Inflammatory macrophage (primary cell): ENCODE measurements around the gene CTNNA2.

ENCODE experiments used
- DNase-seq, 2 donors: peaks; one replicate each; pipeline ENCODE4 v3.0.0-alpha.2; 2020 to 2022

The CTNNA2 gene

DNA sequence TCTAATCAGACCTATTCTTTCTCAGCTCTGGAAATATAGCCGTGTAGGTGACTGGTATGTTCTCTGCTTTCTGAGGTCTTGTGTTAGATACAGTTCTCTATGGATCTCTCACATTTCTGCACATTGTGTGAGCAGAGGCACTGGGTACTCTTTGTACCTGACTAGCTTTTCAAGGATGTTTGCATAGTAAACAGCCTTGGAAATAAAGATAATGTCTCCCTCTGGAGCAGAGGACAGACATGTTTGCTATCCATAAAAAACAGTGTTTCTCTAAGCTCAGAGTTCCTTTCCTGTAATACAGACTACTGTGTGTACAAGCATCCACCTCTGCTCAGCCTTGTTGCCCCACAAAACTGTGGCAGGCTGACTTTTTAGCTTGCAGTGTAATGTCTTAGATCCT, 279.2 kb downstream of the CTNNA2 start:
- DNase-seq, result no peak

DNA sequence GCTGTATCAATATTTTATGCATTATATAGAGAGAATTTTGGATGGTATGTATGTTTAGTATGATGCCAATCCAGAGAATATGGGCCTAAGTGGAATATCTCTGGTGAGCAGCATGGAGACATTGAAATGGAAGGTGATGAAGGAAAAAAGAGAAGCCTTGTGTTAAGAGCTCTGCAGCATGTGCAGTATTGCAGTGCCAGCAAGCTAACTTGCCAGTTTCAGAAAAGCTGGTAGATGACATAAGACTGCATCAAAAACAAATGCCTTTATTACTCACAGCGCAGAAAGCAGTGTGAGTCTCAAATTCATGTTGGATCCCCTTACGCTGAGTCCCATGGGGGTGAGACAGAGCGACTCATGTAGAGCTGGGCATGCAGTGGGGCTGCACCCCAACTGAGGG, 280.2 kb downstream of the CTNNA2 start:
- no peak for DNase-seq

DNA sequence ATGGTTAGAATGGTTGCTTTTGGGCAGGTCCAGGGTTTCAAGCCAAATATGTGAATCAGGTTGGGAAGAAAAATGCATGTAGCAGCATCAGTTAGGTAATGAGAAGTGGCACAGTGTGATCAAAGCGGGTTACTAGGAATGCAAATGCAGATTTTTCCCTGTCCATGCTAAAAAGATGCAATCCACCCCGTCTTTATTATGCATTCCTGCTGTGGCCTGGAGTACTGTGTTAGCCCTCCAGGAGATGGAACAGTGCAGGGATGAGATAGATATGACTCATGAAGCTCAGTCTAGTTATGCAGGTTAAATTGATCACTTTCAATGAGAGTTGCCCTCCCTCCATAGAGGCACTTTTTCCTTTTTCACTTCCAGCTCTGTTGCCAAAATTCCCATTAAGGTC, 283.8 kb downstream of the CTNNA2 start:
- no peak for DNase-seq

DNA sequence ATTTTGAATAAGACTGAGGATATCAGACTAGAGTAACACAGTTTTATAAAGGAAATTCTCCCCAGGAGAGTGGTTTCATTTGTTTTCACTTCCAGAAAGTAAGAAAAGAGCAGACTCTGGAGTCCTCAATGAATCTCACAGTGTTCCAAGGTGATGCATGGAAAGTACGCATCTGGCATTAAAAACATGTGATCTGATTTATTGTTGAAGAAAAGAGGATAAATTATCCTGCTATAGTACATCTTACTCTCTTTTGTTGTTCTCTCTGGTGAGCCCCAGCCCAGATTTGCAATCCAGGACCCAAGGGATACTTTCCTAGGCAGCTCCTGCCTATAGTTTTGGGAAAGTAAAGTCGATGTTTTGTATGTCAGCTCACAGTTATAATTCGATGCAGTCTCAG, 285.9 kb downstream of the CTNNA2 start:
- DNase-seq, result no peak

DNA sequence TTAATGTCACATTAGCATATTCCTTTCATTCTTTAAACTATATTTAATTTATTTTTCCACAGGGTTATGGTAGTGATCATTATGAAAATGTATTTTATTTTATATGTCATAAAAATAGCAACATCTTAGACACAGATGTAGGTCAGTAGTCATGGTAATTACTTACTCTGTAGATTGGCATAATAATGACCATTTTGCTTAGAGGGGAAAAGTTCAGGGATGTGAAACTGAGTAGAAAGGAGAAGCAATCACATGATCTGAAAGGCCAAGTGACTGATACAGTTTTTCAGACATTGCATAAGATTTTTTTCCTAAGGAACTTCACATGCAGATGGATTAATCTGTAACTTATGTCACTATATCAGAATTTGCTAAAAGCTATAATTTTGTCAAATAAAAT, 286.9 kb downstream of the CTNNA2 start:
- peak; percentile 16 to 17 for DNase-seq

DNA sequence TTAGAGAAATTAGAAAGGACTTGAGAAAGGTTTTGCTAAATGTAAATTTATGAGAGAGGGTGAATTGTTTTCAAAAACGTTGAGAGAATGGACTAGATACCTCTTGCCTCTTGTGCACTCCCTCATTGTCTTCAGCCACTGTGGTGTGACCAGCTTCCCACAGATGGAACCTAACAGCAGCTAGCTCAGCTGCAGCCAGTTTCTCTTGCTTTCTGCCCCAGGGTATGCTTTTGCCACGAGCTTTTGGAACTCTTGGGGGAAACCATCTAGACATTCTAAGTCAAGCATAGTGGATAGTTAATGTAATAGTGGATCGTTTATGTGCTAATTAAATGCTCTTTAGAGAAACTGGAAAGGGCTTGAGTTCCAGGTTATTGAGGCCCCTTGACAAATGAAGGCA, 288.2 kb downstream of the CTNNA2 start:
- no peak for DNase-seq

DNA sequence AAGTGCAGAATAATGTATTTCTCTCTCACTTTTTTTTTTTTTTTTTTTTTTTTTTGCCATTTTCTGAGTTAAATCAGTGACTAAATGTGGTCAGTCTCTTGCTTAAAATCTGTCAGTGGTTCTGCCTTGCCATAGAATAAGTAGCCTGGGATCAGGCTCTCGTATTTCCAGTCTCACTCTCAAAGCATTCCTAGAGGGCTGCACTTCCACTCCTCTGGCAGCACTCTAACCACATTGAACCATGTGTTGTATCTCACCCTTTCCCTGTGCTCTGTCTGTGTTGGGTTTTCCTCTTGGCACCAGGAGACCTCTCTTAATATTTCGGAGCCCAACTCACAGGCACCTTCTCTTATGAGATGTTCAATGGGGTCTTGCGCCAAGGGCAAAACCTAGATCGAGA, 304.4 kb downstream of the CTNNA2 start:
- DNase-seq, result no peak

DNA sequence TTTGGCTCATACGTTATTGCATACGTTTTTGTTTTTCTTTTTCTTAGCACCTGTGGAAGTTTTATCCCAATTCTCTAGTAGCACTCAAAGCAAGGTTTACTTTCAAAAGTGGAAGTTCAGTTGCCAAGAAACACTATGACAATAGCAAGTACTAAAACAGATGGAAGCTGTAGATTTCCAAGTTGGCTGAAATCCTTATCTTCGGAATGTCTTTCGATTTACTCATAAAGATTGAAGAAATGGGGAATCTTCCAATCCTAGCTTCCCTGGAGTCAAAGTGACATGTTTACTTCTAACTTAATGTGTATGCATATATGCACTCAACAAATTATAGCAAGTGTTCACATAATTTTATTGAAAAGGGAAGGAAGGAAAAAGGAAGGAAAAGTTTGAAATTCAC, 307.4 kb downstream of the CTNNA2 start:
- DNase-seq, result no peak

DNA sequence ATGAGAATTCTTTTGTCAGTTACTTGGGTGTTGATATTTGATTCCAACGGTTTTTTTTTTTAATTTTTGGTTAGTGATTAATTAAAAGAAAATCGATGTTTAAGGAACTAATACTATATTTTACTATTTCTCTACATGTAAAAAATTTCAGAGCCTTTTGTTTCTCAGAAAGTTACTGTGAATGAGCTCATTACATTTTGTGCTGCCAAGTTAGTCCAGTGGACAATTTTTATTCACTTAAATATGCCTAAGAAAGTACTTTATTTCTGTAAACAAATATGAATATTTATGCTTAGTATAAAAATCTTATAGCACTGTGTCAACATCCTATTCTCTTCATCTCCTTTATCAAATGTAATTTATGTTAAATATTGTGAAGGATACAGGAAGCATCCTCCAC, 309.3 kb downstream of the CTNNA2 start:
- no peak for DNase-seq

DNA sequence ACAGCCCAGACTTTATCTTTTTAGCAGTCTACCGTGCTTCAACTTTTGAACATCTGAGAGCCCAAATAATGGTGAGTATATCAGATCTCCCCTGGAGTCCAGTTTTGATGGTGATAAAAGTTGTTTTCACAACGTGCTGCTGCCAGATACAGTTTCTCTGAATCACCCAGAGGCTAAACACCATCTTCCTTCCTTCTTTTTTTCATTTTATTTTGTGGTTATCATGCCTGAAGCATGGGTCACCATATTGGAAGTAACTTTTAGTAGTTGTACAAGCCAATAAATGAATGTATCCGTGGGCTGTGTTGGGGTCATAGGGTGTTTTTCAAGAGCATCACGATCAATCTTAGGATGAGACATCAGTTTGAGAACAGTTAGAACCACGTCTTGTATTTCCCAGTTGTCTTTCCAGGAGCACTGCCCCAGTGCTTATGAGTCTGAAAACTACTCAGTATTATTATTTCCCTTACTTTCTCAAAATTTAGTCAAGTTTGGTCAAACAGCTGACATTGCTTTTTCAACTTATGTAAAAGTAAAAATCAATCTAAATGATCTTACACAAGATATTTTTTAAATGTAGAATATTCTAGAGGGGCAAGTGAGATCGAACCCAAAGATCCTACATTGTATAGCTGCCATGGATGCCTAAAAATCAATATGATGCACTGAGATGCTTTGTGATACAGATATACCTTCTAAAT, 311.4 kb downstream of the CTNNA2 start:
- DNase-seq, result no peak

DNA sequence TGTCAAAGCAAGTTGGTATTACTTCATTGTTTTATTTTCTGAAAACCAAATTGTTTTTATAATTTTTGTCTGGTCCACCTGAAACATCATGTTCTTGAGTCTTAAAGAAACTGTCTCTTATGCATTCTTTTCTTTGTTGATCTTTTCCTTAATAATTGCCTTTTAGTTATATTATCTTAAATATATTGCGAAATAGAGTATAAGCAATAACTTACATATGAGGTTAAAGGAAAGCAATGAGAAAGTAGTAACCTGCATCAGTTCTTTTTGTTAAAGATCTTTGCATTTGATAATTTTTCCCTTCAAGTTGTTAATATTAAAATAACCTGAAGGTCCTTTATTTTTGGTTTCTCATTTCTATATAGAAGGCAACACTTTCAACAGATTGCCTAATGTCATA, 315.0 kb downstream of the CTNNA2 start:
- no peak for DNase-seq

DNA sequence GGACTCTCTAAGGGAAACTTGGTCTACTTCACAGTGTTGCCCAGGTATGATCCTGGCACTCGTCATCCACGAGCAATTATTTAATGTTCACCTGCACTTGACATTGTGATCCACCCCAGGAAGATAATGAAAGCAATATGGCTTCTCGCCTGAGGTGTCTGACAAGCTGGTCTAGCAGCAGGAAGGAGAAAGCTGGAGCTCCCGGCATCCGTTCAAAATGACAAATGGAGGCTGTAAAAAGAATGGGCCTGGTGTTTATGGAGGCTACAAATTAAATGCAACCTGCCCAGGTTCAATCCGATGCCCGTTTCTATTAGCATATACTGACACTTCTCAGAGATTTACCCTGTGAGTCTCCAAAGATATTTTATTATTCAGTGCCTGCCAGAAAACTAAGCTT, 317.6 kb downstream of the CTNNA2 start:
- DNase-seq, result no peak

DNA sequence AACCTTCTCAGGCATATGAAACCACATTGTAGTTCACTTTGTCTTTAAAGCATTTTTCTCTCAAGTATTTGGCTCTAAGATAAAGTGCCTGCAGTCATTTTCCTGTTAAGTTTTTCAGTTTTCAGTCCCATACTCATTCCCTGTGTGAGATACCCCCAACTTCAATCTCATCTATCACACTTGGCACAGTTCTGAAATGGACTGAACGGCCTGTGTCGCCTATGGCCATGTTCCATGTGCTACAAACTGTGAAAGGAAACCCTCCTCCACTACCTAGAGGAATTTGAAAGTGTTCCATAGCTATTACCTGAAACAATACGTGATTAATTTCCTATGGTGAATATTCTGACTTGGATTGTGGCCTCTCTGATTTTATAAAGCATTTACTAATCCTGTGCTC, 319.1 kb downstream of the CTNNA2 start:
- no peak for DNase-seq

DNA sequence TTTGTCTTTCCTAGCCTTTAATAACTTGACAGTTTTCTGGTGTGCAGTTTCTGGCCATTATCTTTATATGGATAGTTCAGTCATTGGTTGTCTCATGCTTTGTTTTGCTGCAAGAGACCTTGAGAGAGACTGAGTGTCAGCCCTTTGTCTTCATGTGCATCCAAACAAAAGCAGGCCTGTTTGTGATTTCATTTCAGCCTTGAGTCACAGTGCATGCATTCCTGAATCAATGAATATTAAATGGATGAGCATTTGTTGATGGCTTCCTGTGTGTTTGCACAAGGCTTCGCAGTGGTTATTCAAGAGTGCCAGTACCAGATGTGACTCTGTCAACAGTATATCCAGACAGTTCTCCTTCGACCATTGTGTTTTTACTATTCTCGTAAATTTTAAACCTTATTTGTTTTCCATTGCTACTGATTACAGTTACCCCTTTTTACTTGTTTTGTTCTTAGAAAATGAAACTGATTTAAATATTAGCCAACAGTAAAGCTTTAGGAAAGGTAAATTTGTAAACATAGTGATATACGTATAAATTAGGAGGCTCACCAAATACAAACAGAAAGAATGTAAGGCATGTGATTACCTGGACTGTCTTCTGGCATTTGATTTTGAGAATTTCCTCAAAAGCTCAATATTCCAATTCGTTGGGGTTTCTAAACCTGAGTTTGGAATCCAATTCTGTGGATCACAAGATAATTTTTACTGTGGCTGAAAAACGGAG, 319.8 kb downstream of the CTNNA2 start:
- no peak for DNase-seq

DNA sequence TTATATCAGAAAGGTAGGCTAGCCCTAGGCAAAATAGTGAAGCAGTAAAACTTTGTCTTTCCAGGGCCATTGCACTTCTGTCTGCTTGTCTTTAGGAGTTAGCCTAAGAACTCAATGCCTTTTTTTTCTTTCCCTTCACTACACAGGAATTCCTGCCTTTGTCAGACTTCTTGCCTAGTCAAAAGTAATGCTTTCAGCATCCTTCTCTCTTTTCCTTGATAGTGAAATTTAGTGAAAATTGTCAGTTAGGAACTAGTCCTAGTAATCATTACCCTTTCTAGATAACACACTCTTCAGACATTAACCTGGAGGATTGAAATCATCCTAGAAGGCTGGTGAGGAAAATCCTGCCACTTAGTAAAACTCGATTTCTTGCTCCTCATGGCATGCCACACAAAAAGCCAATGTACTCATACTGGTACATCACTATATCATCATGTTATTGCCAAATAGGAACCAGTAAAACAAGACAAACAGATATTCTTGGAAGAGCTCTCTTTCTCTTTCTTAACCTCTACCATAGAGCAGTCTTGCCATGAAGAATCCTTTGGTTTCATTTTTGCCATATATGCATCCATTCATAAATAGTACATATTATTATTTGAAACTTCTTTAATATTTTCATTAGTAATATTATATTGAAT, 320.5 kb downstream of the CTNNA2 start:
- no peak for DNase-seq

DNA sequence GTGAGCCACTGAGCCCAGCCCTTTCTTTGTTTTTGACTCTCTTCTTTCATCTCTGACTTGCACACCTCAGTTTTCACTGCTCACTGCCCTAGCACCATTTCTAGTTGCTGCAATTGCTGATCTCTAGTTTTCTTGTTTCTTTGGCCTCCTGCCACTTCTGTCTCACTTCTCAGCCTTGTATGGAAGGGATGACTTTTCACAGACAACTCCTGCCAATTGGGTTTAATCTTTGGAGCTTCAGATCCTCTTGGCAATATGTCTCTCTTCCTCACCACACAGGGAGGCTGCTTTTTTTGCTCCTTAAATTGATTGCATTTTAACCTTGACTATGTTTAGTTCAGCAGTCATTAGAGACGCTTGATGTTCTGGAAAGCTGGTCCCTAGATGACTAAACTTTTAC, 323.1 kb downstream of the CTNNA2 start:
- DNase-seq, result no peak

DNA sequence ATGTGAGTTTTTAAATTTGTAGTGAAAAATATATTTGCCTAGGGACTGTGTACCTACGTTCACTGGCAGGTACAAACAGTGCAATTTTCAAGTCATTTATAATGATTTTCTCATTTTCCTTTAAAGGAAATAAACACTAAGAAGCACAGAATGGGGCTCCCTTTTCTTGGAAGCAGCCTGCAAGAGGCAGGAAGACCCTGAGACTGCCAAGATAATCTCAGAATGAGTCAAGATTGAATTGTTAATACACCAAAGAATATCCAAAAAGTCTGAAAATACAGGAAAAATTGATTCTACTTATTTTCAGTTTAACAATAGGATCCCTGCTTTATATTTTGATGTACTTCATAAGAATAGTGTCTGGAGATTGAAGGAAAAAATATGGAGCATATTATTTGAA, 331.2 kb downstream of the CTNNA2 start:
- DNase-seq, result no peak

DNA sequence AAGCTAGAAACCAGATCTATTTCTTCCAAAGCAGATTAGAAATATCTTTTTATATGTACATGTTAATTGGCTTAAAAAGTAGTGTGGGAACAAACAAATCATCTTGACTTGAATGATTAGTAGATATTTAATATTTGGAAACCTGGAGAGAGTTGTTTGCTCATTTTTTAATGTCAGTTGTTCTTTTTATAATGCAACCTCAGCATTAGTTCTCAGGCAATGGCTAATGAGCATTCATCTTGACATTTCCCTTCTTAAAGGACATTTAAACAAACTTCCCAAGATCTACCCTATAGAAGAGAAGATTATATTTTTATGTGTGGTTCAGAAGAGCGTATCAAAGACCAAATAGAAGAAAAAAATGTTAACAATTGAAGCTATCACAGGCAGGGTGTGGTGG, 334.0 kb downstream of the CTNNA2 start:
- no peak for DNase-seq

DNA sequence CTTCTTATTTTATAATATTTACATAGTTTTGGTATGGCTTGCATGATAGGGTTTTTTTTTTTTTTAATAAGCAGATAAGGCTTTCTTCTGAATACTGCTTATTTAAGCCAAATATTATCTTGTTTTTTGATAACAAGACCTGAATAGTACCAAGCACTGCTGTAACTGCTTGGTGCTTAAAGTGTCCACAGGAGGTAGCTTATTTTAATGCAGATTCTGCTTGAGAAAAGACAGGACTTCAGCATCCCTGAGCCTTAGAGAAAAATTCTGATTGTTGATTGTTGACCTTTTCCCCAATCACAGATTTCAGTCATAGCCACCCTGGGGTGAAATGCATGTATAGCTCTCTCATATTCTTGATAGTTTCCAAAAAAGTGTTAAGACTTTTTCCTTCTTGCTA, 336.4 kb downstream of the CTNNA2 start:
- DNase-seq, result no peak

DNA sequence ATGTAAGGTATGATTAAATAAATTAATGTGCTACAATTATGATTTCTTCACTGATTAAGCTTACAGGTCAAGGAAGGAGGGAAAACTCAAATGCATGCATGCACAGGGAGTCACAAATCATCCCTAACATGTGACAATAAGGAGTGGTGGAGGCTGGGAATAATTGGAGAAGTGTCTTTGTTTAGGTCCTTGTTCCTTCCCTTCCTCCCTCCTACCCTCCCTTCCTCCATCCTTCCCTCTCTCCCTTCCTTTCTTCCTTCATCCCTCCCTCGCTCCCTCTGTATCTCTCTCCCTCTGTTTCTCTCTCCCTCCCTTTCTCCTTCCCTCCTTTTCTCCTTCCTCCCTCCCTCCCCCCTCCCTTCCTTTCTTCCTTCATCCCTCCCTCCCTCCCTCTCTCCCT, 337.1 kb downstream of the CTNNA2 start:
- no peak for DNase-seq

DNA sequence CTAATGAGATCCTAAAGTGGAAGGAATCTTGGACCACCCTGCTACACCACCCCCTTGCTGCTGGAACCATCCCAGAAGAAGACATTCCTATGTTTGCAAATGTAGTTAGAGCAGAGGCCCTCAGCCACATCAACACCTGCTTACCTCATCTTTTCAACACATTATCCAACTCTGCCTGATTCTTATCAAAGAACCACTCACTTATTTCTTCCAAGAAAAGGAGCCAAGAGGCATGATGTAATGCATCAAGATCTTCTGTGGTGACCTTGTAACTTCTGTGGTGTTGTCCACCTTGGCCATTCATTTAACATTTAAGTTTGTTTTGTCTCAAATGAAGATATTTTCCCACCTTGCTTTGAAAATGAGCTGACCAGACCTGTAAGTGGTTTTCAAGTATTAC, 338.1 kb downstream of the CTNNA2 start:
- no peak for DNase-seq

DNA sequence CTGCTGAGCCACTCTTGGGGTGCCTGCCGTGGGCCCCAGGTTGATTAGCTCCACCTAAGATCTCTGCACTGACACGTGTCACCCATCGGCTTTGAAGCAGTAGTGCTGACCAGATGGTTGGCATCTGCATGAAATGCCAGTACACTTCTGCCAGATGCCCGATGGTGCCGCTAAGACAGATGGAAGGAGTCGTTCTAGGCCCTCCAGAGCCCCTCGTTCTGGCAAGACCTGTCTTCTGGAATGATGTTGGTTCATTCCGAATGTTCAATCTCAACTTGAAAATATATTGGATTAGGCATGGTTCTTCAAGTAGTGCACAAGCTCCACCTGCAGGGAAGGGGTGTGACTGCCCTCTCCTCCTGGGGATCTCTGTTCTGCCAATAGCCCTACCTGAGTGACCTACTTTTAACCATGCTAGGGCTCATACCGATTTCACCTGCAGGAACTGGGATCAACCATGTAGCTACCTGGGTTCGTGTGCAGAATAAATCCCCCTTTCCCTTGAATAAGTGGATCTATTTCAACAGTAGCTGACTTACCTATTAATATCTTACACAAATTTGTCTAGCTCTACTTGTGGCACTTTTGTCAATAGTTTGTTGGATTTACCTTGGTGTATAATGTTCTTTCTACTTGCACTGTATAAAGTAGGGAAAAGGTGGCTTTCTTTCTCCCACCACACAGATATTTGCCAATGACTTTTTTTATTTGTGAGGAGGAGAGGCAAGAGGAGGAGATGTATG, 342.6 kb downstream of the CTNNA2 start:
- no peak for DNase-seq

DNA sequence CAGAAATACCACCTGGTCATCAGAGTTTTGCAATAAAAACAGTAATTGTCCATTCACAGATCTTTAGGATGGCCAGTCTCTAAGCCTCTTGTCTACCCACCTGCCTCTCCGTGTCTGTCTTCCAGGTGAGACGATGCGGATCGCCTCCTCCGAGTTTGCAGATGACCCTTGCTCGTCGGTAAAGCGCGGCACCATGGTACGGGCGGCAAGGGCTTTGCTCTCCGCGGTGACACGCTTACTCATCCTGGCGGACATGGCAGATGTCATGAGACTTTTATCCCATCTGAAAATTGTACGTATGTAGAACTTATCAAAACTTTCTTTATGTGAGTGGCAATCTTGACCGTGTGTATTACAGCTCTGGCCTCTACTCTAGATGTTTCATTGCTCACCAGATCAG, 345.0 kb downstream of the CTNNA2 start:
- DNase-seq, result no peak
